Thoracic aorta (tissue), 2 donors: Measurements from ENCODE around the gene ARHGAP8. TPM values are rescaled to one million over a fixed set of nuclear protein-coding genes. Genes with fewer than 3 reads are reported as not detected.

Source experiments
- ATAC-seq: fragments of 150-250 bp; one replicate; pipeline ENCODE4 v1.8.0; 2017; ENCODE audit warnings: low read depth; ENCODE audit not compliant: insufficient number of reproducible peaks, low FRiP score
- DNase-seq: peaks from one replicate; pipeline ENCODE4 v3.0.0-alpha.2; 2020; ENCODE audit warnings: low spot score
- H3K27ac ChIP-seq, 2 donors: fragments of 200-600 bp; sonication (generic); 1 replicate in 1 of 2; 2 replicates in 1 of 2; pipeline ENCODE4 v1.5.1; 2016; ENCODE audit warnings: mild to moderate bottlenecking in 2 of 2, moderate library complexity in 2 of 2
- H3K27me3 ChIP-seq: fragments of 200-600 bp; sonication (generic); replicated peaks from 2 replicates; pipeline ENCODE4 v1.6.0; 2016; ENCODE audit warnings: mild to moderate bottlenecking; ENCODE audit not compliant: insufficient read depth
- H3K36me3 ChIP-seq: fragments of 200-600 bp; sonication (generic); one replicate; pipeline ENCODE4 v1.5.1; 2016
- H3K4me1 ChIP-seq, 2 donors: fragments of 200-600 bp; sonication (generic); 1 replicate in 1 of 2; 2 replicates in 1 of 2; pipeline versions ENCODE4 v1.5.1 to v1.6.0; 2016; ENCODE audit warnings: low read depth in 2 of 2, mild to moderate bottlenecking in 1 of 2; ENCODE audit not compliant: control insufficient read depth in 1 of 2
- H3K4me3 ChIP-seq: fragments of 200-600 bp; sonication (generic); 2 replicates; pipeline ENCODE4 v1.5.1; 2016; ENCODE audit warnings: mild to moderate bottlenecking
- H3K9me3 ChIP-seq: fragments of 200-600 bp; sonication (generic); 2 replicates; pipeline ENCODE4 v1.5.1; 2016
- total RNA-seq, 2 donors: library from RNA; depleted of rRNA; stranded (reverse); fragments of >200 nt; gene quantifications; one replicate each; pipeline versions ENCODE4 v1.1.0 to v1.2.3, GENCODE V29; 2016
- TF ChIP-seq, protein P1 (sequence below): fragments of 200-600 bp; sonication (generic); IDR thresholded peaks from one replicate; pipeline ENCODE4 v1.5.1; 2019; ENCODE audit warnings: antibody characterized with exemption

Gene ARHGAP8
- total RNA-seq, 2 donors from 2014 or later, result 1.2 to 4.0 TPM

GRCh38 chr22:44869196-44869595, 116.8 kb downstream of the ARHGAP8 start:
- Histone ChIP-seq H3K36me3 (no peaks in the 10 kb centered on the region), H3K4me3 (no peak overlapping the region), H3K4me1 (no peaks in the 10 kb centered on the region), H3K27ac (no peak overlapping the region), H3K27me3 (no peaks in the 10 kb centered on the region), H3K9me3 (no peaks in the 10 kb centered on the region)
- TF ChIP-seq, protein P1, sequence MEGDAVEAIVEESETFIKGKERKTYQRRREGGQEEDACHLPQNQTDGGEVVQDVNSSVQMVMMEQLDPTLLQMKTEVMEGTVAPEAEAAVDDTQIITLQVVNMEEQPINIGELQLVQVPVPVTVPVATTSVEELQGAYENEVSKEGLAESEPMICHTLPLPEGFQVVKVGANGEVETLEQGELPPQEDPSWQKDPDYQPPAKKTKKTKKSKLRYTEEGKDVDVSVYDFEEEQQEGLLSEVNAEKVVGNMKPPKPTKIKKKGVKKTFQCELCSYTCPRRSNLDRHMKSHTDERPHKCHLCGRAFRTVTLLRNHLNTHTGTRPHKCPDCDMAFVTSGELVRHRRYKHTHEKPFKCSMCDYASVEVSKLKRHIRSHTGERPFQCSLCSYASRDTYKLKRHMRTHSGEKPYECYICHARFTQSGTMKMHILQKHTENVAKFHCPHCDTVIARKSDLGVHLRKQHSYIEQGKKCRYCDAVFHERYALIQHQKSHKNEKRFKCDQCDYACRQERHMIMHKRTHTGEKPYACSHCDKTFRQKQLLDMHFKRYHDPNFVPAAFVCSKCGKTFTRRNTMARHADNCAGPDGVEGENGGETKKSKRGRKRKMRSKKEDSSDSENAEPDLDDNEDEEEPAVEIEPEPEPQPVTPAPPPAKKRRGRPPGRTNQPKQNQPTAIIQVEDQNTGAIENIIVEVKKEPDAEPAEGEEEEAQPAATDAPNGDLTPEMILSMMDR, result no peak
- no peak for DNase-seq
- ATAC-seq, result no peak

DNA sequence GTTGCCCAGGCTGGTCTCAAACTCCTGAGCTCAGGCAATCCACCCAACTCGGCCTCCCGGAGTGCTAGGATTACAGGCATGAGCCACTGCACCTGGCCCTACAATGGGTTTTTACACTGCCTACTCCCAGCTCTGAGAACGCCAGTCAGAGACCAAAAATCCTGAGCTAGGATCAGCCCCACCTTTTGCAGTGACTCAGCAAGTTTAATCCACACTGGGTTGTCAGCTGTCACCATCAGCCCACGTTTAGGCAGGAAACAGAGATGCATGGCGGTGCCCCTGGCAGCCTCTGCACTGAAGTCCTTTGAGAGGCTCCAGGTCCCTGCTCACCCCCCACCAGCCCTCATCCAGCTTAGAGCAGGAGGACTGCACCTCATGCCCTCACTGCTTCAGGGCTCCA, 117.6 kb downstream of the ARHGAP8 start:
- no peak for ATAC-seq
- no peak for DNase-seq
- no peaks in the 10 kb centered on the region for H3K36me3 ChIP-seq

DNA sequence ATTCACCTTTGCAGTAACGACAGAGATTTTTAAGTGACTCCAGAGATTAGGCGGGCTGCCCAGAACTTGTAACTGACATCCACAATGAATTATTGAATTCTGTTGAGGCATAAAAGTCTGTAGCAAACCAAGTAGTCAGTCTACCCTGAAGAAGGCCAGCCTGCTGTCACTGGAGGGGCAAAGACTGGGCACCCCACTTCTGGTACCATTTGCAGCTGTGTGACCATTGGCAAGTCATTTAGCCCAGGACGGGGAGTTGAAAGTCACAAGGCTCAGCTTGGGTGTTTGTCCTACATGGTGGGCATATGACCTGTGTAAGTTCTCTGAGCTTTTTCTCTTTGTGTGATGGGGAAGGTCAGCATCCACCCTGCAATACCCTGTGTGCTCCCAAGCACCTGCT, 119.4 kb downstream of the ARHGAP8 start:
- H3K36me3 ChIP-seq, result no peaks in the 10 kb centered on the region
- TF ChIP-seq, protein P1, result no peak
- no peak overlapping the region for H3K27ac ChIP-seq
- no peaks in the 10 kb centered on the region for H3K9me3 ChIP-seq
- H3K27me3 ChIP-seq, result no peaks in the 10 kb centered on the region
- H3K4me3 ChIP-seq, result no peak overlapping the region
- ATAC-seq, result no peak
- no peak for DNase-seq
- no peaks in the 10 kb centered on the region for H3K4me1 ChIP-seq

More for the DNA sequence above, 117.6 kb downstream of the ARHGAP8 start:
- no peaks in the 10 kb centered on the region for H3K4me1 ChIP-seq
- no peaks in the 10 kb centered on the region for H3K9me3 ChIP-seq
- no peaks in the 10 kb centered on the region for H3K27me3 ChIP-seq
- no peak overlapping the region for H3K4me3 ChIP-seq
- TF ChIP-seq, protein P1, result no peak
- H3K27ac ChIP-seq, result no peak overlapping the region

DNA sequence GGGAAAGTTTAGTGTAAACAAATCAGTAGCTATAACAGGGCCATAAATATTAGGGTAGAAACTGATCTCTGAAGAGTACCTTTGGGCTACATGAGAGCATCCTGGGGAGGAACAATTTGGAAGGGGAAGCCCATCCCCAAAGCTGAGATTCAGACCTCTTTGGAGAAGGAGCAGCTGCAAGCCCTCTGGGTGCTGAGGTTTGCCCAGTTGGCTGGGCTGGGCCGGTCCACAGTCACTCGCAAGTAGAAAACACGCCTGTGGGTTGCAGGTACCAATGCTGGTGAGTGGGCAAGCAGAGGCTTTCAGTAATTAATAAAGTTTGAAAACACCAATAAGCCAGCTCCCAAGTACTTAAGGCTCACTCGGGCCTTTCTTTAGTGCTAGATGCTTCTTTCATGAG, 124.5 kb downstream of the ARHGAP8 start:
- Histone ChIP-seq H3K9me3 (no peaks in the 10 kb centered on the region), H3K27ac (no peak overlapping the region), H3K4me1 (no peaks in the 10 kb centered on the region), H3K4me3 (no peak overlapping the region), H3K27me3 (no peaks in the 10 kb centered on the region), H3K36me3 (no peaks in the 10 kb centered on the region)
- no peak for ATAC-seq
- DNase-seq, result no peak
- TF ChIP-seq, protein P1, result no peak

- H3K9me3 ChIP-seq, result no peaks in the 10 kb centered on the region
- TF ChIP-seq, protein P1, result no peak
- no peaks in the 10 kb centered on the region for H3K36me3 ChIP-seq
- no peaks in the 10 kb centered on the region for H3K4me1 ChIP-seq
- no peak overlapping the region for H3K27ac ChIP-seq
- H3K4me3 ChIP-seq, result no peak overlapping the region
- no peaks in the 10 kb centered on the region for H3K27me3 ChIP-seq
- DNase-seq (no peak), ATAC-seq (no peak)
Observed at GRCh38 chr22:44878483-44879300, 126.3 kb downstream of the ARHGAP8 start.
